Epithelial cell of proximal tubule (primary cell): ENCODE measurements around the gene PARP12. TPM values are rescaled to one million over a fixed set of nuclear protein-coding genes. Genes with fewer than 3 reads are reported as not detected.

Experiments
- DNase-seq: peaks from one replicate; pipeline ENCODE4 v3.0.0-alpha.2; 2011; ENCODE audit warnings: low read depth
- H3K4me3 ChIP-seq: 2 replicates; pipeline ENCODE4 v1.5.1; 2011; ENCODE audit warnings: low read depth, mild to moderate bottlenecking, low read length
- CTCF ChIP-seq: conservative IDR thresholded peaks from 2 replicates; pipeline ENCODE4 v1.5.1; 2012; ENCODE audit warnings: low read depth, mild to moderate bottlenecking, low read length
- total RNA-seq: library from RNA; depleted of rRNA; stranded (reverse); fragments of >200 nt; gene quantifications from 2 replicates; pipeline ENCODE4 v1.2.3, GENCODE V29; 2015

Gene PARP12
- total RNA-seq, 1 donor from 2014 or later: 20.9 TPM

- no peak overlapping the region for H3K4me3 ChIP-seq
- TF ChIP-seq CTCF: no peak
Observed at GRCh38 chr7:140039896-140040295, 22.9 kb downstream of the PARP12 start.

GRCh38 chr7:140039066-140039465 is 23.7 kb downstream of the PARP12 start:
- no peak for DNase-seq
- no peak overlapping the region for H3K4me3 ChIP-seq
- TF ChIP-seq CTCF: no peak

More at GRCh38 chr7:140039896-140040295, 22.9 kb downstream of the PARP12 start:
- no peak for DNase-seq

GRCh38 chr7:140036224-140036962 is 26.4 kb downstream of the PARP12 start:
- H3K4me3 ChIP-seq: no peak overlapping the region
- no peak for DNase-seq
- TF ChIP-seq CTCF: no peak

- DNase-seq: no peak
- no peak overlapping the region for H3K4me3 ChIP-seq
- TF ChIP-seq CTCF: no peak
Observed at GRCh38 chr7:140035400-140036223, 27.1 kb downstream of the PARP12 start.

GRCh38 chr7:140034421-140034820 is 28.3 kb downstream of the PARP12 start:
- no peak overlapping the region for H3K4me3 ChIP-seq
- DNase-seq: no peak
- no peak for TF ChIP-seq CTCF

- no peak overlapping the region for H3K4me3 ChIP-seq
- no peak for DNase-seq
- no peak for TF ChIP-seq CTCF
Observed at GRCh38 chr7:140033779-140034363, 28.9 kb downstream of the PARP12 start.
